GM12878 (cell line): ENCODE data around the gene RGL1. TPM values are rescaled to one million over a fixed set of nuclear protein-coding genes. Genes with fewer than 3 reads are reported as not detected.

ENCODE experiments used
- ATAC-seq: fragments of 200-7000 bp; cut with Tn5 transposase; 3 replicates; pipeline ENCODE4 v1.9.1; 2020; ENCODE audit warnings: mild to moderate bottlenecking, moderate library complexity
- BruUV-seq: library from RNA; stranded (reverse); fragments of 400-500 nt; replicated peaks from 2 replicates; lab custom pipeline; 2021; lab: Mats Ljungman, UMichigan
- CTCF ChIA-PET: fragments of 300-600 bp; sonication (Branson Sonifier 250); formaldehyde crosslinking; extraction: SDS; loops from one replicate; lab custom pipeline; 2021; ENCODE audit warnings: inconsistent platforms; lab: Yijun Ruan, JAX
- POLR2A ChIA-PET: fragments of 350-600 bp; formaldehyde crosslinking; extraction: SDS; loops from one replicate; lab custom pipeline; 2021; ENCODE audit warnings: inconsistent platforms; lab: Charles Lee
- RAD21 ChIA-PET: fragments of 300-600 bp; sonication (Branson Sonifier 250); formaldehyde crosslinking; loops from one replicate; lab custom pipeline; 2023; ENCODE audit warnings: antibody characterized with exemption; ENCODE audit not compliant: unreplicated experiment; lab: Charles Lee
- SMC1A ChIA-PET: fragments of 300-600 bp; sonication (Branson Sonifier 250); formaldehyde crosslinking; loops from one replicate; lab custom pipeline; 2023; ENCODE audit not compliant: unreplicated experiment, uncharacterized antibody; lab: Charles Lee
- DNase-seq: peaks from one replicate; pipeline ENCODE4 v3.0.0-alpha.2; 2011; ENCODE audit warnings: low read depth, low spot score
- FAIRE-seq: peaks from 3 replicates; lab custom pipeline; 2011; peaks lifted over from hg19 to GRCh38; lab: Jason Lieb, UNC
- H2AFZ ChIP-seq: 2 replicates; pipeline ENCODE4 v1.6.0; 2011; ENCODE audit warnings: low read depth, low read length, control low read depth; ENCODE audit not compliant: control insufficient read depth
- H3K27ac ChIP-seq: 2 replicates; pipeline ENCODE4 v1.5.1; 2011; ENCODE audit warnings: control low read depth; ENCODE audit not compliant: control insufficient read depth, insufficient read depth
- H3K27me3 ChIP-seq, 2 experiments: replicated peaks in 1 of 2; 2 replicates each; pipeline versions ENCODE4 v1.6.0 to v1.6.1; 2011; ENCODE audit warnings: low read length in 1 of 2; ENCODE audit not compliant: control insufficient read depth in 2 of 2, insufficient read depth in 2 of 2
- H3K36me3 ChIP-seq, 2 experiments: 2 replicates each; pipeline ENCODE4 v1.5.1; 2011; ENCODE audit warnings: low read length in 1 of 2; ENCODE audit not compliant: control insufficient read depth in 2 of 2, insufficient read depth in 2 of 2
- H3K4me1 ChIP-seq: 2 replicates; pipeline ENCODE4 v1.6.1; 2011; ENCODE audit warnings: mild to moderate bottlenecking, low read length, moderate library complexity, mixed read lengths; ENCODE audit not compliant: control insufficient read depth, insufficient read depth
- H3K4me2 ChIP-seq: 2 replicates; pipeline ENCODE4 v1.6.0; 2011; ENCODE audit warnings: control low read depth; ENCODE audit not compliant: control insufficient read depth, insufficient read depth
- H3K4me3 ChIP-seq: fragments of 200-600 bp; sonication (generic); 2 replicates; pipeline ENCODE4 v1.5.1; 2016
- H3K79me2 ChIP-seq: 2 replicates; pipeline ENCODE4 v1.6.0; 2011; ENCODE audit warnings: low read length; ENCODE audit not compliant: control insufficient read depth, insufficient read depth
- H3K9ac ChIP-seq: 2 replicates; pipeline ENCODE4 v1.8.0; 2011; ENCODE audit warnings: low read length, control low read depth, mixed read lengths; ENCODE audit not compliant: control insufficient read depth, insufficient read depth
- H3K9me3 ChIP-seq: replicated peaks from 3 replicates; pipeline ENCODE4 v1.5.1; 2011; ENCODE audit warnings: mild to moderate bottlenecking, low read length; ENCODE audit not compliant: control insufficient read depth, insufficient read depth
- H4K20me1 ChIP-seq: 2 replicates; pipeline ENCODE4 v1.6.0; 2011; ENCODE audit not compliant: control insufficient read depth, insufficient read depth
- WGBS: methylation state at CpG from one replicate; pipeline ENCODE4 v1.1.6; 2016; ENCODE audit warnings: low lambda C conversion rate; ENCODE audit not compliant: insufficient replicate concordance, insufficient coverage; ENCODE audit errors: missing lambda C conversion rate; 5-methylcytosine and 5-hydroxymethylcytosine counted together
- in situ Hi-C: fragments of 300-500 bp; cut with MboI; formaldehyde crosslinking; loops from 9 replicates; pipeline ENCODE4 v1.14.3; 2018; ENCODE audit warnings: mixed read lengths
- intact Hi-C: fragments of 100-400 bp; cut with micrococcal nuclease; formaldehyde crosslinking; loops from one replicate; pipeline ENCODE4 v1.14.2; 2022; ENCODE audit not compliant: unreplicated experiment
- polyA plus RNA-seq, 11 experiments: library from polyadenylated mRNA; depleted of rRNA in 4 of 11; unstranded in 6 of 11; stranded (reverse) in 5 of 11; fragments of >200 nt; fragmentation: Nextera tagmentation in 4 of 11; fragmentation: Illumina TruSeq in 1 of 11; extraction: Ambion mirVana in 4 of 11; extraction: Trizol in 1 of 11; gene quantifications; 1 replicate in 1 of 11; 2 replicates in 10 of 11; pipeline versions ENCODE4 v1.2.1 to v1.2.3, GENCODE V29; 2011 to 2016; ENCODE audit warnings: inconsistent platforms in 2 of 11, missing spikeins in 2 of 11, low read depth in 1 of 11
- total RNA-seq, 4 experiments: library from RNA; depleted of rRNA in 3 of 4; stranded (reverse); fragments of >200 nt in 3 of 4; fragmentation: Illumina TruSeq in 1 of 4; extraction: Trizol in 1 of 4; gene quantifications; 2 replicates each; pipeline versions ENCODE4 v1.2.1 to v1.2.3, GENCODE V29; 2013 to 2021
- TF ChIP-seq, protein P1 (sequence below): fragments of 450-650 bp; IDR thresholded peaks from 2 replicates; pipeline ENCODE4 v1.6.1; 2017; ENCODE audit warnings: mild to moderate bottlenecking, moderate library complexity

Gene RGL1
- total and polyA plus RNA-seq, 10 of the 15 experiments (the other 5 are each of a cell fraction or from before 2014, with no cell fraction given): 8.1 to 25.0 (median 19.0) TPM

DNA sequence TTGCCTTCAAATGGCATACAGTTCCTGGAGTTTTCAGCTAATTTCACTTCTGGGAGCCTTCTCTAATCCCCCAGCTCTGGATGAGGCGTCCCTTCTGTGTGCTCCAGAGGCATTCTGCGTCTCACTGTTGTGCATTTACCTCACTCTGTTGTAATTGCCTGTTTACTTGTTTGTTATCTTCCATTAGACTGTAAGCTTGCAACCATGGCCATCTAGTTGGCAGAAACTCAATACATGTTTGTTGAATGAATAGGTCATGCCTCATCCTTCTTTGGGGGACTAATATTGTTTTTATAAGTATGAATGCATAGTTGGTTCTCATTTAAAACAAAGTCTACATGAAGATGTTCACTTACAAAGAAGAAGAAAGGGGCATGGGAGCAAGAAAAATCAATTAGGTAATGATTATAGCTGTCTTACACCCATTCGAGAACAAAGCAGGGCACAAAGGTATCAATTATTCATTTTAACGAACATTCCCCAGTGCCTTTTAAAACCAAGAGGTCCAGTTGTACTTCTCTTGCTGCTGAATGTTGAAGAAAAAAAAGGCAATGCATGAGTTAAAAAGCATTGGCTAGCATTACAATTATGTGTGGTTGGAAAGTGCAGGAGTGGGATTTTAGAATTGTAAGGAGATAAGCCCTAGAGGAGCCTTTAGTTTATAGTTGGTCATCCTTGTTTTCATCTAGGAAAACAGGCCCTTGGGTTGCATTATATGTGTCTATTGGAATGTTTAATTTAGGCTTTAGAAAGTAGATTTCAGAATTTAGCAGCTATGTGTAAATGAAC is 6.0 kb downstream of the RGL1 start:
- peak overlapping the region; percentile 40; the same call in 1 of the 2 replicates for H3K4me3 ChIP-seq
- intact Hi-C loops (no loop called here), in situ Hi-C loops (no loop called here)
- H3K9me3 ChIP-seq: no peaks in the 10 kb centered on the region
- peak overlapping the region; percentile 46 for H3K27ac ChIP-seq
- BruUV-seq: no TSS peak
- no peaks in the 10 kb centered on the region for H3K36me3 ChIP-seq
- H3K9ac ChIP-seq: no peak overlapping the region
- H2AFZ ChIP-seq: no peak overlapping the region
- DNase-seq: no peak
- no peaks in the 10 kb centered on the region for H4K20me1 ChIP-seq
- SMC1A ChIA-PET: interaction anchor here (0.6 to 6.4 kb wide), 8 partner anchors 12 to 121 kb away, joined by 3 to 42 read pairs (median 4); no protein-coding TSS in a partner anchor
- POLR2A ChIA-PET: no interaction called here
- H3K27me3 ChIP-seq: no peaks in the 10 kb centered on the region
- FAIRE-seq: no peak
- peaks cover 96% of the 10 kb centered on the region for H3K79me2 ChIP-seq
- H3K4me1 ChIP-seq: peaks cover 32% of the 10 kb centered on the region; the same call in 1 of the 2 replicates
- RAD21 ChIA-PET: interaction anchor here (1.1 to 2.2 kb wide), 2 partner anchors 31 to 105 kb away, joined by 4 to 8 read pairs; no protein-coding TSS in a partner anchor
- H3K4me2 ChIP-seq: peak overlapping the region; percentile 74
- ATAC-seq: no peak
- WGBS: 93% methylated on average over 4 of the region's 4 CpGs
- CTCF ChIA-PET: interaction anchor here (1.1 to 1.7 kb wide), 2 partner anchors 13 to 23 kb away, joined by 3 to 7 read pairs; no protein-coding TSS in a partner anchor
- TF ChIP-seq, protein P1, sequence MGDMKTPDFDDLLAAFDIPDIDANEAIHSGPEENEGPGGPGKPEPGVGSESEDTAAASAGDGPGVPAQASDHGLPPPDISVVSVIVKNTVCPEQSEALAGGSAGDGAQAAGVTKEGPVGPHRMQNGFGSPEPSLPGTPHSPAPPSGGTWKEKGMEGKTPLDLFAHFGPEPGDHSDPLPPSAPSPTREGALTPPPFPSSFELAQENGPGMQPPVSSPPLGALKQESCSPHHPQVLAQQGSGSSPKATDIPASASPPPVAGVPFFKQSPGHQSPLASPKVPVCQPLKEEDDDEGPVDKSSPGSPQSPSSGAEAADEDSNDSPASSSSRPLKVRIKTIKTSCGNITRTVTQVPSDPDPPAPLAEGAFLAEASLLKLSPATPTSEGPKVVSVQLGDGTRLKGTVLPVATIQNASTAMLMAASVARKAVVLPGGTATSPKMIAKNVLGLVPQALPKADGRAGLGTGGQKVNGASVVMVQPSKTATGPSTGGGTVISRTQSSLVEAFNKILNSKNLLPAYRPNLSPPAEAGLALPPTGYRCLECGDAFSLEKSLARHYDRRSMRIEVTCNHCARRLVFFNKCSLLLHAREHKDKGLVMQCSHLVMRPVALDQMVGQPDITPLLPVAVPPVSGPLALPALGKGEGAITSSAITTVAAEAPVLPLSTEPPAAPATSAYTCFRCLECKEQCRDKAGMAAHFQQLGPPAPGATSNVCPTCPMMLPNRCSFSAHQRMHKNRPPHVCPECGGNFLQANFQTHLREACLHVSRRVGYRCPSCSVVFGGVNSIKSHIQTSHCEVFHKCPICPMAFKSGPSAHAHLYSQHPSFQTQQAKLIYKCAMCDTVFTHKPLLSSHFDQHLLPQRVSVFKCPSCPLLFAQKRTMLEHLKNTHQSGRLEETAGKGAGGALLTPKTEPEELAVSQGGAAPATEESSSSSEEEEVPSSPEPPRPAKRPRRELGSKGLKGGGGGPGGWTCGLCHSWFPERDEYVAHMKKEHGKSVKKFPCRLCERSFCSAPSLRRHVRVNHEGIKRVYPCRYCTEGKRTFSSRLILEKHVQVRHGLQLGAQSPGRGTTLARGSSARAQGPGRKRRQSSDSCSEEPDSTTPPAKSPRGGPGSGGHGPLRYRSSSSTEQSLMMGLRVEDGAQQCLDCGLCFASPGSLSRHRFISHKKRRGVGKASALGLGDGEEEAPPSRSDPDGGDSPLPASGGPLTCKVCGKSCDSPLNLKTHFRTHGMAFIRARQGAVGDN: no peak
